H9 (cell line): Measurements from ENCODE around the gene AMDHD2. TPM values are rescaled to one million over a fixed set of nuclear protein-coding genes. Genes with fewer than 3 reads are reported as not detected.

ENCODE experiments used
- DNase-seq: peaks from one replicate; pipeline ENCODE4 v3.0.0-alpha.2; 2017
- H2AFZ ChIP-seq: one replicate; pipeline ENCODE4 v1.6.1; 2013; ENCODE audit warnings: mild to moderate bottlenecking, low read length, control low read depth, moderate library complexity
- H2AK5ac ChIP-seq: 2 replicates; pipeline ENCODE4 v1.6.1; 2013; ENCODE audit warnings: low read length, control low read depth, mixed read lengths; ENCODE audit not compliant: insufficient read length
- H2BK120ac ChIP-seq: one replicate; pipeline ENCODE4 v1.6.1; 2013; ENCODE audit warnings: low read depth, mild to moderate bottlenecking, low read length, control low read depth, inconsistent platforms; ENCODE audit not compliant: poor library complexity, severe bottlenecking
- H2BK12ac ChIP-seq: 2 replicates; pipeline ENCODE4 v1.6.1; 2013; ENCODE audit warnings: low read length, control low read depth, mixed read lengths, low read depth; ENCODE audit not compliant: insufficient read length
- H2BK15ac ChIP-seq: 2 replicates; pipeline ENCODE4 v1.6.1; 2013; ENCODE audit warnings: low read depth, low read length, control low read depth
- H2BK20ac ChIP-seq: one replicate; pipeline ENCODE4 v1.6.1; 2013; ENCODE audit warnings: low read depth, mild to moderate bottlenecking, low read length, control low read depth, inconsistent platforms; ENCODE audit not compliant: poor library complexity, severe bottlenecking
- H2BK5ac ChIP-seq: 2 replicates; pipeline ENCODE4 v1.6.1; 2013; ENCODE audit warnings: low read length, control low read depth, mixed read lengths; ENCODE audit not compliant: insufficient read length
- H3K14ac ChIP-seq: 2 replicates; pipeline ENCODE4 v1.6.1; 2013; ENCODE audit warnings: low read length, control low read depth; ENCODE audit not compliant: insufficient read depth
- H3K18ac ChIP-seq: 2 replicates; pipeline ENCODE4 v1.6.1; 2013; ENCODE audit warnings: low read depth, mild to moderate bottlenecking, mixed read lengths, low read length, control low read depth; ENCODE audit not compliant: insufficient read length
- H3K23ac ChIP-seq: 2 replicates; pipeline ENCODE4 v1.6.1; 2013; ENCODE audit warnings: low read length, control low read depth, mixed read lengths, low read depth; ENCODE audit not compliant: insufficient read length
- H3K23me2 ChIP-seq: 2 replicates; pipeline ENCODE4 v1.6.1; 2013; ENCODE audit warnings: low read depth, mild to moderate bottlenecking, mixed read lengths, low read length, control low read depth; ENCODE audit not compliant: insufficient read length, poor library complexity, severe bottlenecking
- H3K27ac ChIP-seq: 2 replicates; pipeline ENCODE4 v1.5.1; 2013; ENCODE audit warnings: low read length, control low read depth, mixed read lengths, low read depth; ENCODE audit not compliant: insufficient read length
- H3K27me3 ChIP-seq: 2 replicates; pipeline ENCODE4 v1.6.1; 2013; ENCODE audit warnings: low read length, control low read depth, inconsistent platforms; ENCODE audit not compliant: insufficient read depth
- H3K4ac ChIP-seq: 2 replicates; pipeline ENCODE4 v1.6.1; 2013; ENCODE audit warnings: low read depth, mild to moderate bottlenecking, control low read depth, inconsistent platforms, low read length, moderate library complexity
- H3K4me1 ChIP-seq: 2 replicates; pipeline ENCODE4 v1.6.1; 2013; ENCODE audit warnings: low read length, control low read depth, inconsistent platforms; ENCODE audit not compliant: insufficient read depth
- H3K4me2 ChIP-seq: 2 replicates; pipeline ENCODE4 v1.6.1; 2013; ENCODE audit warnings: low read length, control low read depth, mixed read lengths; ENCODE audit not compliant: insufficient read length, insufficient read depth
- H3K56ac ChIP-seq: 2 replicates; pipeline ENCODE4 v1.6.1; 2013; ENCODE audit warnings: low read depth, mild to moderate bottlenecking, mixed read lengths, low read length, control low read depth; ENCODE audit not compliant: insufficient read length
- H3K79me1 ChIP-seq: 2 replicates; pipeline ENCODE4 v1.6.1; 2013; ENCODE audit warnings: low read depth, mild to moderate bottlenecking, moderate library complexity, low read length, control low read depth, inconsistent platforms; ENCODE audit not compliant: insufficient read depth, poor library complexity, severe bottlenecking
- H3K79me2 ChIP-seq: 2 replicates; pipeline ENCODE4 v1.6.1; 2013; ENCODE audit warnings: low read length, control low read depth, inconsistent platforms; ENCODE audit not compliant: insufficient read depth
- H3K9ac ChIP-seq: 2 replicates; pipeline ENCODE4 v1.6.1; 2013; ENCODE audit warnings: low read length, control low read depth, mixed read lengths; ENCODE audit not compliant: insufficient read length; ENCODE audit errors: extremely low read depth
- H3K9me3 ChIP-seq: one replicate; pipeline ENCODE4 v1.6.1; 2013; ENCODE audit warnings: low read depth, low read length, inconsistent platforms; ENCODE audit not compliant: control insufficient read depth
- H3T11ph ChIP-seq: one replicate; pipeline ENCODE4 v1.6.1; 2013; ENCODE audit warnings: mild to moderate bottlenecking, low read length, control low read depth, inconsistent platforms
- H4K20me1 ChIP-seq: one replicate; pipeline ENCODE4 v1.6.1; 2013; ENCODE audit not compliant: control insufficient read depth, insufficient read length, insufficient read depth
- H4K5ac ChIP-seq: 2 replicates; pipeline ENCODE4 v1.6.1; 2013; ENCODE audit warnings: low read depth, mild to moderate bottlenecking, mixed read lengths, low read length, control low read depth; ENCODE audit not compliant: insufficient read length
- H4K8ac ChIP-seq: replicated peaks from 2 replicates; pipeline ENCODE4 v1.6.1; 2013; ENCODE audit warnings: low read length, control low read depth, mixed read lengths, low read depth; ENCODE audit not compliant: insufficient read length
- H4K91ac ChIP-seq: 2 replicates; pipeline ENCODE4 v1.6.1; 2013; ENCODE audit warnings: low read depth, mild to moderate bottlenecking, moderate library complexity, mixed read lengths, low read length, control low read depth; ENCODE audit not compliant: insufficient read length
- H3K27ac Mint-ChIP-seq, 3 experiments: 2 replicates in 2 of 3; 3 replicates in 1 of 3; pipeline ENCODE4 v1.8.0; 2020 to 2021; ENCODE audit warnings: mixed read lengths in 3 of 3, mild to moderate bottlenecking in 1 of 3, moderate library complexity in 1 of 3
- H3K27me3 Mint-ChIP-seq: 2 replicates; pipeline ENCODE4 v1.8.0; 2021; ENCODE audit warnings: low read depth, mild to moderate bottlenecking, moderate library complexity, mixed read lengths
- H3K36me3 Mint-ChIP-seq, 3 experiments: 2 replicates in 2 of 3; 3 replicates in 1 of 3; pipeline ENCODE4 v1.8.0; 2020 to 2021; ENCODE audit warnings: low read depth in 3 of 3, mixed read lengths in 3 of 3; ENCODE audit not compliant: insufficient read depth in 1 of 3
- H3K4me1 Mint-ChIP-seq, 2 experiments: 2 replicates each; pipeline ENCODE4 v1.8.0; 2020; ENCODE audit warnings: mixed read lengths in 2 of 2
- H3K4me3 Mint-ChIP-seq, 2 experiments: 2 replicates in 1 of 2; 3 replicates in 1 of 2; pipeline ENCODE4 v1.8.0; 2020 to 2021; ENCODE audit warnings: mild to moderate bottlenecking in 2 of 2, mixed read lengths in 2 of 2, moderate library complexity in 1 of 2
- H3K9me3 Mint-ChIP-seq, 2 experiments: 2 replicates in 1 of 2; 3 replicates in 1 of 2; pipeline ENCODE4 v1.8.0; 2020; ENCODE audit warnings: mild to moderate bottlenecking in 2 of 2, mixed read lengths in 2 of 2, moderate library complexity in 1 of 2
- CTCF ChIP-seq: fragments of 200-600 bp; sonication (generic); conservative IDR thresholded peaks from 3 replicates; pipeline ENCODE4 v1.8.0; 2021; ENCODE audit warnings: antibody characterized with exemption, mild to moderate bottlenecking
- WGBS: extraction: QIAGEN DNeasy Blood & Tissue Kit; methylation state at CpG from one replicate; pipeline ENCODE4 v1.1.7; 2013; ENCODE audit warnings: missing lambda C conversion rate, low lambda C conversion rate, mixed read lengths; ENCODE audit not compliant: insufficient read length; ENCODE audit errors: extremely low coverage; 5-methylcytosine and 5-hydroxymethylcytosine counted together
- total RNA-seq: library from RNA; stranded (reverse); gene quantifications from 2 replicates; pipeline ENCODE4 v1.2.1, GENCODE V29; 2021

AMDHD2 gene
- total RNA-seq, 1 experiment from 2014 or later = 61.5 TPM

- no peaks in the 10 kb centered on the region for H3K79me2 ChIP-seq
- H2AK5ac ChIP-seq = no peak overlapping the region
- H3K56ac ChIP-seq = no peak overlapping the region
- Mint-ChIP-seq H3K4me1 (peaks cover 3 to 5% of the 10 kb centered on the region in 2 experiments), H3K4me3 (no peak overlapping the region), H3K27ac (no peak overlapping the region), H3K27me3 (no peaks in the 10 kb centered on the region), H3K36me3 (peaks cover 0 to 18% (median 4%) of the 10 kb centered on the region in 3 experiments; a peak in 4 of 7 replicates), H3K9me3 (no peaks in the 10 kb centered on the region)
- no peak overlapping the region for H2AFZ ChIP-seq
- no peak overlapping the region for H4K91ac ChIP-seq
- no peak overlapping the region for H3K14ac ChIP-seq
- no peak overlapping the region for H2BK120ac ChIP-seq
- no peaks in the 10 kb centered on the region for H3K79me1 ChIP-seq
- no peak overlapping the region for H2BK15ac ChIP-seq
- no peak overlapping the region for H3K4me2 ChIP-seq
- no peak overlapping the region for H3T11ph ChIP-seq
- peaks cover 3% of the 10 kb centered on the region for H3K23me2 ChIP-seq
- H3K27me3 ChIP-seq = no peaks in the 10 kb centered on the region
- no peak overlapping the region for H3K23ac ChIP-seq
- H4K20me1 ChIP-seq = no peaks in the 10 kb centered on the region
- no peak for DNase-seq
- no peak overlapping the region for H4K8ac ChIP-seq
- no peak overlapping the region for H2BK5ac ChIP-seq
- no peak for TF ChIP-seq CTCF
- no peak overlapping the region for H2BK20ac ChIP-seq
- no peak overlapping the region for H3K9ac ChIP-seq
- whole genome bisulfite sequencing = no CpG with 5 or more reads among the region's 6 CpGs
- no peak overlapping the region for H2BK12ac ChIP-seq
- no peak overlapping the region for H3K27ac ChIP-seq
- H3K18ac ChIP-seq = no peak overlapping the region
- no peak overlapping the region for H4K5ac ChIP-seq
- no peaks in the 10 kb centered on the region for H3K9me3 ChIP-seq
- no peak overlapping the region for H3K4ac ChIP-seq
- H3K4me1 ChIP-seq = no peaks in the 10 kb centered on the region
These were observed 20.7 kb upstream of the AMDHD2 start for GRCh38 chr16:2499454-2499853.
